ENCODE measurements around the gene G6PC3.
"Not testable (repeated sequence)": the region's sequence is repeated elsewhere in the genome, so short reads cannot be mapped to it uniquely, and the experiment has no call there.

Gene G6PC3

DNA sequence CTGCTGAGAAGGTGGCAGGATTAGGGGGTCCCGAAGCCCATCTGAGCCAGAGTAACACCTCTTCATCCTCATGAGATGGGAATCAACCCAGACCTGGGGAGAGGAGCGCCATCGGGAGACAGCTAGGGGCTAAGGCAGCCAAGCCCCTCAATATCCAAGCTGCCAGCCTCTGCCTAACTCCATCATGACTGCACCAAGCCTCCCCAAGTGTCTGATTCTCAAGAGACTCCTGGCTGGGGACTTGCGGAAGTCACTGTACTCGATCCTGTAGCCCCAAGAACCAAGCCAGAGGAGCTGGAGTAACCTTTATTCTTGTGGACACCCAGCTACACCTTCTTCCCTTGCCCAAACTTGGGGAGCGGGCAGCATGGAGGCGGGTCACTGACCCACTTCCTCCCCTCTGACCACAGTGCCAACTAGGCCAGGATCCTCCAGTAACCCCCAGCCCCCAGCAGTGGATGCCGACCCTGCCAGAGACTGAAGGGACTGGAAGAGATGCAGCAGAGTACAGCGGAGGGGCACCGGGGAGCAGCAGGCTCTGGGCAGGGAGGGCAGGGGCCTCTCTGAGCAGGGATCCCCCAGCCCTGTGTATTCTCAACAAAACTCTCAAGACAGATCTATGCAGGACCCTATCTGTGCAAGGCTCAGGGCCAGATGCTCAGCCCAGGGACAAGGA lies 39.6 kb downstream of the G6PC3 start:
- DNase-seq = no peak

DNA sequence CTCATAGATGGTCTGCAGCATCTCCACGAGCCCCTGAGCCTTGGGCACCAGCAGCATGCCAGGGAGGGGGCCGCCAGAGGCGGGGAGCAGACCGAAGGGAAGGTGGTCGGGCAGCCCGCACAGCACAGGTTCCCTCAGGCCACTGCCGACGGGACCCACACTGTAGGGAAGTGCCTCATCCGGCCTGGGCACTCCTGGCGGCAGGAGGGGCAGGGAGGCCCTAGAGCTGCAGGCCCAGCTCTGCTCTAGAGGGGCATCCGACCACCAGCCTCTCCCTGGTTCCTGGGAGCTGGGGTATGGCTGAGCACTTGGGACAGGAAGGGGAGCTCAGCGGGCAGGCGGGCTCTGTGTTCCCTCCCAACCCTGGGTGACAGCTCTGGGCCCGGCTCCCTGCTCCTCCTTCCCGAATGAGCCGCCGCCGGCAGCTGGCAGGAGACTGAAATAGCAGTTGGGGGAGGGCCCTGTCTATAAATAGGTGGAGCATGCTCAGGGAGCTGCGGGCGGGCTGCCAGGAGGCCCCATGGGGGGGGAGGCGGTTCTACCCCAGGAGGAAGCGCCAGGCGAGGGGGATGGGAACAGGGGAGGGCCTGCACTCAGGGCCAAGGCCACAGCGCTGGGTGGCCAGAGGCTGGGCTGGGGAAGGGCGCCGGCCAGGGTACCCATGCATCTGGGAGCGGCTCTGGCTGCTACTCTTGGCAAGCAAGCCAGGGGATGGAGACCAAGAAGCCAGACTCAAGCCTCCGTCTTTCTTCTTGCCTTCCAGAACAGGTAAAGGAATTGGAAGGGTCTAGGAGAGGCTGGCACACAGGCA lies 40.5 kb downstream of the G6PC3 start:
- DNase-seq = peak; percentile 92

DNA sequence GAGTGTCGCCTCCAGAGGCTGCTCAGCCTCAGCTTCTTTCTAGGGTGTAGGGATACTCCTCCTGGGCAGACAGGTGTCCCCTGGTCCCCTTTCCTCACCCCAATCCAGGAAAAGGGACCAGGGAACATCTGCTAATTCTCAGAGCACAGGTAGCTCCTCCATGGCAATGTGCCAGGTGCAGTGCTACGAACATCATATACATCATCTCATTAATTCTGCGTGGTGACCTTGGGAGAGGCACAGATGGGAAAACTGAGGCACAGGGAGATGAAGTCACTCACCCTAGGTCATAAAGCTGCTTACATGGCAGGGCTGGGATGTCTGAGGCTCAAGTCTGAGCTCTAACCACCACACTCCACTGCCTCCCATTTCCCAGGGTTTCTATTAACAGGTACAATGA lies 41.2 kb downstream of the G6PC3 start:
- DNase-seq = no peak

DNA sequence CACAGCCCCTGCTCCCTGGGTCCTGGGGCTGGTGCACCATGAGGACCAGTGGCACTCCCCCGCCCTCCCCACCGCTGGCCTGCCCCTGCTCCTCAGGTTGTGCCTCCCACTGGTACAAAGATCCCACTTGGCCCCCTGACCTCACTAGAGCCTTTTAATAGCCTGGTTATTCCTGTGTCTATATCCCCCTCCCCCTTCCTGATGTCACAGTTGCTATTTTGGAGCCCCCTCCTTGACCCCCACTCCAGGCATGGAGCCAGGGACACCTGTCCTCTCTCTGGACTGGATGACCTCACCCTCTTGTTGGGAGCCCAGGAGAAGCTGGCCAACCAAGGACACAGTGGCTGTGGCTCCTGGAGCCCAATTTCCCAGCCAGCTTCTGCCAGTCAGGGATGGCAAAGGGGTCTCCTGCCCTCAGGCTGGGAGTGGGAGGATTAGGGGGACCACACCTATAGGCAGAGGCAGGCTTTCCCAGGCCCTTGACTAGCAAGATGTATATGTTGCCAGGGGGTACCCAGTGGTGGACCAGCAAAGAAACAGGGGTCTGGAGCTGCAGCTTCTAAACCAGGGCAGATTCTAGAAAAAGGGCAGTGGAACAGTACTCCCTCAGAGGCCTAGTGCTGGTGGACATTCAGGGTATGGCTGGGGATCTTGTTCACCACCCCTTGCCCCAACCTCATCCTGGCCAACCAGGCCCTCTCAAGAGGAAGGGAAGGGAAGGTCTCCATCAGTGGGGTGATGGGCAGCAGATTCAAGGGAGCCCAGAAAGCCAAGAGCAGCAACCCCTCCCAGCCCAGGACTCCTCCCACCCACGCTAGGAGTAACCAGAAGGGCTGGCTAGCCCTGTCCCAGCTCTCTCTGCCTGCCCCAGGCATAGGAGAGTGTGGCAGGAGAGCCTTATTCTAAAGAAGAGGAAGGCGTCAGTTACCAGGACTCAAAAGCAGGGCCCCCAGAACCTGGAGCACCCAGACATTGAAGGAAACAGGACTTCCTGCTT lies 42.0 kb downstream of the G6PC3 start:
- DNase-seq = no peak

DNA sequence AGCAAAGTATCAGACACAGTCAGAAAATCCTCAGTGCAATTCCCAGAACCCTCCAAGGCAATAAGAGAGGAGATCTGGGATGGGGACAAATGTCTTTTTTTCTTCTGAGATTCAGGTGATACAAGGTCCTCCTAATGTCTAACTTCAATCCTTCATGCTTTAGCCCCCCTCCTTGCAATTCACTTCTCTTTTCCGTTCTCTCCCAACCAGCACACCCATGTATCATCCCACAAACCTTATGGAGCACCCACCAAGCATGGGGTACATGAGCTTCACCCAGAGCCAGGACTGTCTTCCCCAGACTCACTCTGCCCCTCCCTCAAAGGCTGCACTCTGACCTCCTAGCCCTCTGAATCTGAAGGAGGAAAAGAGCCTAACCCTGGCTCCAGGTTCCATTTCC lies 42.8 kb downstream of the G6PC3 start:
- DNase-seq = no peak

DNA sequence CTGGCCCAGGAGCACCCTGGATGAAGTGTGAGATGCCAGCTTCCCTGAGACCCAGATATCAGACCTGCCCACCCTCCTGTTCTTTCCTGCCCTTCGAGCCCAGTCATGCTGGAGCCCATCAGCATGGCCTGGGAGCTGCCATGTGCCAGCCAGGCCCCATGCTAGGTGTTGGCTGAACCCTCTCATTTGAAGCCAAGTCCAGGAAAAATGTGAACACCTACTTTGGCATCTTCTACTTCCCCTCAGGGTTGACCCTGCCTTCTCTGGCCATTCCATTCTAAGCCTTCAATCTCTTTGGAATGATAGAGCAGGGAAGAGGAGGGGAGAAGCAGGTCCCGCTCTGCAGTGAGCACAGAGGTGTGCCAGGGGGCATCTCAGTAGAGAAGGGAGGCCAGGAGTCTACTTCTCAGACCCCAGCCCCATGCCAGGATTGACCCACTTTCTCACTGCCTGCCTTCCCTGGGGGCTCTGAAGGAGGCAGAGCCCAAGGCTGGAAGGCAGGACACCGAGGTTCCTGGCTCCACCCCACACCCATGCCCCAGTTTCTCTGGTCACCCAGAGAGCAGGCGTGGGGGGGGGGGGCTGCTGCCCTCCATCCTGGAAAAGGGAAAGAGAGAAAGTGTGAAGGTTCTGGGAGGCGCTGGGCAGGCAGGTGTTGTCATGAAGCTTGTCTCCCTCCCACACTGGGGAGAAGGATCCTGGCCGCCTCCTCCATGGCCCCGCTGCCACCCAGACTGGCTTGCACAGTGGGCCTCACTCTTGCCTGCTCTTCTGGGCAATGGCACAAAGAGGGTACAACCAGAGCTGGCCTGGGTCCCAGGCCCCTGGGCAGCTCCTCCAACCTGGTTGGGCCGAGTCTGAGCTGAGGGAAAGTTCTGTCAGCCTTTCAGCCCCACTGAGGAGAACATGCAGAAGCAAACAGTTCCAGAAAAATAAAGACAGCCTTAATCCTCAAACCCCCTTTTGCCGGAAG lies 43.6 kb downstream of the G6PC3 start:
- DNase-seq = no peak

DNA sequence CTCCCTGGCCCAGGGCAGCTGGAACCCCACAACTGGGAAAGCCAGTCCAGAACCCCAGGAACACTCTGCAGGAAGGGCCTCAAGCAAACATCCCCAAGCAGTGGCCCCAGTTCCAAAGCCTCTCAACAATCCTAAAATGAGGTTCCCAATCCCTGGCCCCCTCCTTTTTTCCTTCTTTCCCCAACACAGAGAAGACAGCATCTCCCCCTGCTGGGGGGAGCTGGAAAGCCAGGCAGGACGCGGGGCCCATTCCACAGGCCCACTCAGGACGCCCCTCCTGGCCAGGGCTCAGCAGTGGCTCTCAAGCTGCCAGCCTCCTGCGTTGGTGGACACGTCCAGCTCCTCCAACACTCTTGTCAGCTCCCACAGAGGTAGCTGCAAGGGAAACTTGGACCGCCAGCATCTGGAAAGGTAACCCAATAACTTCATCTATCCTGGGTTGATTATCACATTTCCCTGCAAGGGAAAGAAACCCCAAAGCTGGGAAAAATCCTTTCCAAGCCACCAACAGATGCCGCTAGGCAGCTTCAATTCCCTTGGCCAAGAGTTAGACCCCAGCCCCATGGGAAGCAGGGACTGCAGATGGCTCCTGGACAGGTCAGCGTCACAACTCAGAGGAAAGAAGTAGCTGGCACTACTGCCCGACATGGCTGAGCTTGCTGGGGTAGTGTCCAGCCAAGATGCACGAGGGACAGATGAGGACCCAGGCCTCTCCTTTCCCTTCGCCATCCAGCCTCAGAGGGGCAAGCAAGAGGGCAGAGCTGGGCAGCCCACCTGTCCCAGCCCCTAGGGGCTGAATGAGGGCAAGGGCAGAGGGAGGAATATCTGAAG lies 45.3 kb downstream of the G6PC3 start:
- peak; percentile 43 for DNase-seq

DNA sequence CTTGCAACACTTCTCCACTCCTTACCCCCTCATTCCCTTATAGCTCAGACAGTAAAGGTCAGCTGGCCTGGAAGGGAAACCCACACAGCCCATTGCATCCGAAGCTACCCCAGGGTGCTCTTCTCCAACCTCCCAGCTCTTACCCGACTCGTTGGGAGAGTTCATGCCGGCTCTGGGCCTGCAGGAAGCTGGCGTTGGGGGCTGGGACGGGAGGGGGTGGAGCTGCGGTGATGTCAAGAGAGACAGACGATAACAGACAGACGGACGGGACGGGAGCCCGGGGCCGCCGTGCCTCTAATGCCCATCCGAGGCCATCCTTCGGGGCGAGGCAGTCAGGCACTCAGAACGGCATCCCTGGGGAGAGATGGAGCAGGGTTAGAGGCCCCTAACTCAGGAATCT lies 46.8 kb downstream of the G6PC3 start:
- no peak for DNase-seq

DNA sequence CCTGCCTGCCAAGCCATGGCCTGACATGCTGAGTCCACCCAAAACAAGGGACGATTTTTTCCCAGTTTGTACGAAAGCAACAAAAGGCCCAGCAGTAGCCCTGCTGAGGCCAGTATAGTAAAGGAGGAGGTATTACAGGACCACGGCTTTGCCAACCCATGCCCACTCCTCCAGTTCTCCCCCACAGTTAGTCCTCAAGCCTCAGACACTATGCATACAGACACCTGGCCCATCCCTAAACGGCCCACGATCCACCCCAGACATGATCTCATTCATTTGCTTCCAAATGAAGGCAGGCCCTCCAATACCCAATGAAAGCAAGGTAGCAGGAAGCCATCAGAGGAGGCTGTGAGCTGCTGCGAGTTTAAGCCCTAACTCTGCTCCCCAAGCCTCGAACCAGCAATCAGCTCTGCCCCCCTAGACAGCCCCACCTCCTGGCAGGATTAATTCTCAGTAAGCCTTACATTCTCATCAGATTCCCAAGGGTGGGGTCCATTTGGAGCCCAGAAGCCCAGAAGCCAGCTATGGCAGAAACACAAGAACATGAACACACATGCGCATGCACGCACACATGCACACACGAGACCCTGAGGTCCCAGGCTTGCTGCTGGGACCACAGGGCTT lies 48.0 kb downstream of the G6PC3 start:
- DNase-seq = no peak

DNA sequence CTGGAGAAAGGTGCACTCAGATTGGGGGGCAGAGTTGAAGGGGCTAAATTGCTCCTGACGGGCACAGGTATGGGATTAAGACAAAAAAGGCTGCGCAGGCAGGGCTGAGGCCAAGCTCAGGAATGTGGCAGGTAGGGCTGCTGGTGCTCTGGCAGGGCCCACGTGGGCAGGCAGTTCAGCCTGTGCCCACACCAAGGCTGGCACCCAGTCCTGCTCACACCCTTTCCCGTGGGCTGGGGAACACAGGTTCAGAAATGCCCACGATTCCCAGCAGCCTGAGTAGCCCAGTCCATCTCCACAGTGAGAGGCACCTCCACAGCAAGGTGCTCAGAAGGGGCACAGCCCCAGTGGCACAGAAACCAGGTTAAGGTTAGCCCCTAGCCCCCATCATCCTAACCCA lies 48.5 kb downstream of the G6PC3 start:
- DNase-seq = no peak

DNA sequence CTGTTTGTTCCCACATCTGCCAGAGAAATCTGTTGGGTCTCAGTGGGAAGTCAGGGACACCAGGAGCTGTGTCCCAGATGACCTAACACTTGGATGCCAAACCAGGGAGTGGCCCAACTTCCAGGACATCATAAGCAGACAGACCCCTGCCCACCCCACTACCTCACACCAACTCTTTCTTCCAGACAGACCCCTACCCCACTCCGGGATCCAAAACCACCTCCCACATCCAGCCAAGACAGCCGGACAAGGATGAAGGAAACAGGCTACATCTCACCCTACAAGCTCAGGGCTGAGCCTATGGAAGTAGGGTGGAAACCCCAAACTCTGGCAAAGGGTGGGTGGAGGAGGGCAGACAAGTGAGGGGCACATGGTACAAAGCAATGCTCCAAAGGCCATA lies 49.3 kb downstream of the G6PC3 start:
- DNase-seq = no peak

DNA sequence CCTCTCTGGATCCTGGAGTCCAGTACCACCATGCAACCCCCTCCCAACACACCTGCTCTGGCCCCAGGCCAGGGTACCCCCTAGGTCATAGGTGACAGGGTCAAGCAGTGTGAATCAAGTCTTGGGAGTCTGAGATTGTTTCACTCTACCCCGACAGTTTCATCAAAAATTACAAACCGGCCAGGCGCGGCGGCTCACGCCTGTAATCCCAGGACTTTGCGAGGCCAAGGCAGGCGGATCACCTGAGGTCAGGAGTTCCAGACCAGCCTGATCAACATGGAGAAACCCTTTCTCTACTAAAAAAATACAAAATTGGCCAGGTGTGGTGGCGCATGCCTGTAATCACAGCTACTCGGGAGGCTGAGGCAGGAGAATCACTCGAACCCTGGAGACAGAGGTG lies 49.7 kb downstream of the G6PC3 start:
- DNase-seq = not testable (repeated sequence)

DNA sequence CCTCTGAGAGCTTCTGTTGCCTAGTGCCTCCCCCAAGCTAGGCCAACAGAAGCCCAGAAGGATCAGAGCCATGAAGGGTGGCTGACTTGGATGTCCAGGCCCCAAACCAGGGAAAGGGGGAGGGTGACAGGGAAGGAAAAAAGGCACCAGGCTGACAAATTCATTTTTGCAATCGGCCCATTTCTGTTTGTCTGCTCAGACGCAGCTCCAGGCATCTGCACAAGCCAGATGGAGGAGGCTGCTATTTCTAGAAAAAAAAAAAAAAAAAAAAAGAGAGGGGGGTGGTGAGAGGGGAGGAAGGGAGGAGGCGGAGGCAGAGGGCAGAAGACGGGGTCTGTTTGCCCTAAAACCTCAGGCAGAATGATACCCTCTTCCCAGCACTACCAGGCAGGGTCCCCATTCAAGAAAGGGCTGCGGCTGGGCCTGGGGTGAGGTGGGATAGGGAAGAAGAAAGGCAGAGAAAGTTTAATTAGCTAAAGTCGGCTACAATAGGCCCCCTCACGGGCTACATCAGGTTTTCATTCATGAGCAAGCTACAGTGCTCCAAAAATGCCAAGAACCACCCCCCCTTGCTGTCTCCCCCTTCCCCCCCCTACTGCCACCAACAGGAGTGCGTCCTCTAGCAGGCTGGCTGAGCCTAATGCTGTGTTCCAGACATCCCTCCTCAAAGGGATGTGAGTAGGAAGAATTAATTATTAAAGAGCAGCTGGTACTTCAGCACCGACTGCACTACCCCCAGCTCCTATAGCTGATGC lies 50.5 kb downstream of the G6PC3 start:
- DNase-seq = no peak

DNA sequence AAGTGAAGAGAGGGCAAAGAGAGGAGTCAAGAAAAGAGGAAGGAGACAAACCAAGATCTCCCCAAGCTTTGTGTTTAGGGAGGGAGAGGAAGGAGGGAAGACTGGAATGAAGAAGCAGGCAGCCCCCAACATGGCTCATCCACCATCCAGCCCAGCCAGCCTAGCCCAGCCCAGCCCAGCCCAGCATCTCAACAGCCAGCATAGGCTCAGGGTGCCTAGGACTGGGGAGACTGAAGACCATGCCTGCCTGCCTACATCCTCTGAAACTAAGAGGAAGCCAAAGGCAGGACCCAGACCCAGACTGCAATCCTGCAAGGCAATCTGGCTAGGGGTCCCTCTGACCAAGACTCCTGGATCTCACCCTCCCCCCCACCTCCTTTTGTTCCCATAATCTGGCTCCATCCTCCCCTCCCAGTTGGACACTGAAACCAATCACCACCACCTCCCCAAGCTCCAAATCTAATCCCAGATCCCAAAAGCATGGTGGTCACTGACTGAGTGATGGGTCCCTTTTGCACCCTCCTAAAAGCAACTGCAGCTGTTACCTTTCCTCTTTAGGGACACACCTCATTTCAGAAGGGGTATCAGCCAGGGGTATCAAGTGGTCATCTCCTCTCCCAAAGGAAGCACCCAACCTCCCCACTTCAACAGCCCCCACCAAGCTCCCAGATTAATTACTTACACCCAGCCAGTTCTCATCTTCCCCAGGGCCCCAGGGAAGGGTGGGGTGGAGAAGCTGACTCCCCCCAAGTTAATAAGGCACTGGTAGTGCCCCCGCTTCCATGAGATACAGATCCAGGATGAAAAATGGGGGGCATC lies 51.7 kb downstream of the G6PC3 start:
- DNase-seq = no peak

DNA sequence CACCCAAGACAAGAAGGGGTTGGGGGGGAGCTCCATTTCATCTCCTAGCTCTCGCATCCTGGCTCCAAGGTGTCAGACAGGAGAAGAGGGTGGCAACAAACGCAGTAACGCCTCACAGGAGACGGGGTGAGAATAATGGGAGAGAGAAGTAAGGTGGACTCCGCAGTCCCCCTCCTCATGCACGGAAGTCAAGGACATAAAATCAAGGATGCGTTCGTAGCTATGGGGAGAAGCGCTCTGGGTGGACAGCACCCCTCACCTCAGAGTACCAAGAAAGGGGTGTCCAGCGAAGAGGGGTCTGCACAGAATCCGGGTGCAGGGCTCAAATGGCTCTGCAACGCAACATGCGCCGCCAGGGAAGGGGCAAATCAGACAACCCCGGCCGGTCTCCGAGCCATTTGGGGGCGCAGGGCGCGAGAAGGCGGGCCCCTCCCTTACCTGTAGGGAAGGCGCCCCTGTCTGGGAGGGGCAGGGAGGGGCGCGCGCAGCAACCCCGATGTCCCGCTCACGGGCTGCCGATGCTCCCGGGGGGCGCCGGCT lies 52.4 kb downstream of the G6PC3 start:
- DNase-seq = no peak

DNA sequence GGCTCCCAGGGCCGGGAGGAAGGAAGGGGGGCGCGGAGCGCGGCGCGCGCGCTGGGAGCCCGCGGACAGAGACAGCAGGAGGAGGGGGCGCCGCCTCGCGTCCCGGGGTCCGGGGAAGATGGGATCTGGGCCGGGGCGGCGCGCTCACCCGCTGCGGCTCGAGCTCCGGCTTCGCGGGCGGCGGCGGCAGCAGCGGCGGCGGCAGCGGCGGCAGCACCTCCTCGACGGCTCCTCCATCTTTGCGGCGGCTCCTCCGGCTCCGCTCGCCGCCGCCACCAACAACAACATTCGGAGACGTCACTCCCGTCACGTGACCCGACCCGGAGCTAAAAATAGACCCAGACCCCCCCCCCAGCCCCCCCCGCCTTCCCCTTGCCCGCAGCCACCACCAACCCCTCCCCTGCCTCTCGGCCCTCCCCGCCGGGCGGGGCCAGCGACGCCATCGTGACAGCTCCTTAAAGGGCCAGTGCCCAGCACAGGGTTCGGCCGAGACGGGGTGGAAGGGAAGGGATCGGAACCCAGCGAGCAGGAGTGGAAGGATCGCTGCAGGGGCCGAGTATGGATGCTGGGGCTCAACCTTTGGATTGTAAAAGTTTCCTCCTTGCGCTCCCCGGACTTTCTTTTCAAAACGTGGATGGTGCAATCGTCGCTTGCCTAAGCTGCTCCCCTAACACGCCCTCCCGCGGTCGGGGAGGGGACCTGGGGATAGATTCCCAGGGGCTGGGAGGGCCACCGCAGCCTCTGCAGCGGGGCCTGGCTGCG lies 53.0 kb downstream of the G6PC3 start, which contains the start of gene HDAC5:
TSS of gene HDAC5 (minus strand) at position 286 of the 762 bp plus-strand sequence. CDS start 6,126 bp downstream, outside the sequence.
- DNase-seq = peak; percentile 94

DNA sequence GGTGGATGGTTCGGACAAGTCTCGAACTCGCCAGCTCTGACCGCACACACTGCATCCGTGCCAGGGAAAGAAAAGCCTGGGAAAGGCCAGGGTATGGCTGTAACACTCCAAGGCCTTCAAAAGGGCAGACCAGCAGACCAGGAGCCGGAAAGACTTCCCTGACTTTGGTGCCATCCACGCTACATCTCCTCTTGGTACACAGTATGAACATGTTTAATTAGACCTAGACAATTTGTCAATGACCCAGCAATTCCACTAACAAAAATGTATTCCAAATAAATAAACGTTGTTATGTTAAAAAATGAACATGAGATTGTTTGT lies 53.5 kb downstream of the G6PC3 start:
- no peak for DNase-seq
